HG02943 (cell line): ENCODE results near the gene APOL3.
"Not testable (repeated sequence)": the region's sequence is repeated elsewhere in the genome, so short reads cannot be mapped to it uniquely, and the experiment has no call there.

Experiments used
- ATAC-seq: cut with Tn5 transposase; IDR thresholded peaks from one replicate; pipeline ENCODE4 v1.9.1; 2021; ENCODE audit warnings: mild to moderate bottlenecking, low read depth, moderate library complexity; ENCODE audit not compliant: unreplicated experiment

The APOL3 gene, protein sequence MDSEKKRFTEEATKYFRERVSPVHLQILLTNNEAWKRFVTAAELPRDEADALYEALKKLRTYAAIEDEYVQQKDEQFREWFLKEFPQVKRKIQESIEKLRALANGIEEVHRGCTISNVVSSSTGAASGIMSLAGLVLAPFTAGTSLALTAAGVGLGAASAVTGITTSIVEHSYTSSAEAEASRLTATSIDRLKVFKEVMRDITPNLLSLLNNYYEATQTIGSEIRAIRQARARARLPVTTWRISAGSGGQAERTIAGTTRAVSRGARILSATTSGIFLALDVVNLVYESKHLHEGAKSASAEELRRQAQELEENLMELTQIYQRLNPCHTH

DNA sequence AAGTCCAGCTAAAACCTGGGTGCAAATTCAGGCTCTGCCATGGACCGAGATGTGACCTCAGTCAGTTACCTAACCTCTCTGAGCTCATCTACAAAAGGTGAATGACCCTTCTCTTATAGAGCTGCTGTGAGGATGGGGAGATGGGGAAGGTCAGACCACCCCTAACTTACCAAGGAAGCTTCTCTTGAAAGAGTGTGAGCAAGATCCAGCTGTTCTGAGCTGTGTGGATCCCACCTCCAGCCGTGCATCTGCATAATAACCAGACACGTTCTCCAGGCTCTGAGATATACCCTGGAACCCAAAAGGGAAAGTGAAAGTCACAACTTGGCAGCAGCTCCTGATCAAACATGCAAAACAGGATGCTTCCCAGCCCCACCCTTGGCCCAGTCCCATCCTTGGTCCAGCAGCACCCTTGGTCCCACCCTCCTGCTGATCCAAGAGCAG lies at the start of gene APOL3:
Gene APOL3, minus strand, starts transcription at position 257 of the 444 bp plus-strand sequence. CDS start 11,700 bp downstream, outside the sequence.
- no peak for ATAC-seq

DNA sequence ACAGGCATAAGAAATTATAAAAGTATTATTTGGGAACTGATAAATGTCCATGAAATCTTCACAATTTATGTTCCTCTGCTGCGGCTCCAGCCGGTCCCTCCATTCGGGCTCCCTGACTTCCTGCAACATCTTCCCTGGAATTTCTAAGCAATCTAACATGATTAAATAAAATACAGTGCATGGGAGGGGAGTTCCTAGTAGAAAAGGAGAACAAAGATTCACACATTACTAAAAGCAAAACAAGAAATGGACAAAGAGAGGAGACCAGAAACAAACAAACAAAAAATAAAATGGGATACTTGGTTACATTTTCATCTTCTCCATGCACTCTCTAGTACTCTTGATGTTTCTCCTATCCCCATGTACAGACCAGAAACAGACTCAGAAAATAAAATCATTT lies 49.7 kb upstream of the APOL3 start:
- no peak for ATAC-seq

DNA sequence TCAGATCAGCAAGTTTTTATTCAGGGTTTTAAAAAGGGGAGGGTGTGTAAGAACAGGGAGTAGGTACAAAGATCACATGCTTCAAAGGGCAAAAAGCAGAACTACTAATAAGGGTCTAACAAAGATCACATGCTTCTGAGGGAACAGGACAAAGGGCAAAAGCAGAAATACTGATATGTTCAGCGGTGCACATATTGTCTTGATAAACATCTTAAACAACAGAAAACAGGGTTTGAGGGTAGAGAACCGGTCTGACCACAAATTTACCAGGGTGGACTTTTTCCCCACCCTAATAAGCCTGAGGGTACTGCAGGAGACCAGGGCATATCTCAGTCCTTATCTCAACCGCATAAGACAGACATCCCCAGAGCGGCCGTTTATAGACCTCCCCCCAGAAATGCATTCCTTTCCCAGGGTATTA lies 48.9 kb upstream of the APOL3 start:
- ATAC-seq: not testable (repeated sequence)

DNA sequence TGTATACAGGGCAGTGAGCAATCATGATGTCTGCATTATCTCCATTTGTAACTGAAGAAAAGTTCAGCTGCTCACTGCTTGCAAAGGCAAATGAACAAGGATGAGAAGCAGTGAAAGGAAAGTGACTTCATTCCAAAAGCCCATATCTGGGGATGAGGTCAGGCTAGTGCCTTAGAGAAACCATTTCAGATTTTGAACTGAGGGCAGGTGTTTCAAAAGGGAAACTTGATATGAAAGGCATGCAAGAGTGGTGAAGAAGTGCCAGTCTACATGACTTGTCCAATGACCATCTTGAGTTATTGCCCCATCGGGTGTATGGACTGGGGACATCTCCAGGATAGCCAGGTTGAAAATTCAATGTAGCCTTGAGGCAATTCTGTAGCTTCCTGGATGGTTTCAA lies 48.4 kb upstream of the APOL3 start:
- no peak for ATAC-seq

DNA sequence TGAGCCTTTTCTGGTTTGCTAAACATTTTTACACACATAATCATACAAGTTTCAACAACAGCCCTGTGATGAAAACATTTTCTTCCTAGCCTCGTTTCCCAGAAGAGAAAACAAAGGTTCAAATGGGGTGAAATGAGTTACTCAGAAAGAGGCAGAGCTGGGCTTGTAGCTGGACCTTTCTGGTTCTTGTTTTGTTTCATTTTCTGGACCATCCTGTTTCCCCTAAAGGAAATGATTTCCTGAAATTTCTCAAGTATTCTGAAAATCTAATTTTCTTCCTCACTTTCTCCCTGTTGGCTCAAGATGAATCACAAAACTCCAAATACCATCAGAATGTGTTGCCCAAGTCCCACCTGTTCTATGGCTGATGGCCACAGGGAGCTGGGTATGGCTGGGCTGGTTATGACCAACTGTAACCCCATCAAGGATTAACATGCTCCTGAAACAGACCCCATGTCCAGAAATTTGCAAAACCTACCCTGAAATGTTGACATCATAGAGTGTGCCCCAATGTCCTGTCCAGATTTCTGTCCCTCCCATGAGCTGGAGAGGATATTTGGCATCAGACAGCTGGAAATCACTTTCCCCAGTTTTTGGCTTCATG lies 47.7 kb upstream of the APOL3 start:
- ATAC-seq: no peak

DNA sequence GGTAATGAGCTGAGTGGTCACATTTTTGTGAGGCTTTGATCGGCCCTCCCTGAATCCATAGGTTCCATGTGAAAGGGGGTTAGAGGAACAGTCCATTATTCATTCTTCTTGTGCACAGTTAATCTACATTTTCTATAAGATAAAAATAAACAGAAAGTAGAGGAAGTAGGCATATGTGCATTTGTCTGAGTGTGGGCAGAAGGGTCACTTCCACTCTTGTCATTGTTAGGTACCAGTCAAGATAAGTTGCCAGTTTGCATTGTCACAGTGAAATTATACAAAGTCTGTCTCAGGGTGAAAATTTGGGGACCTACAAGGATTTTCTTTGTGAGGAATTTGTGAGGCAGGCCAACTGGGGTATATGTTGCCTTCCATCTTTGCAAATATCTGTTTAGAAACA lies 45.7 kb upstream of the APOL3 start:
- no peak for ATAC-seq

DNA sequence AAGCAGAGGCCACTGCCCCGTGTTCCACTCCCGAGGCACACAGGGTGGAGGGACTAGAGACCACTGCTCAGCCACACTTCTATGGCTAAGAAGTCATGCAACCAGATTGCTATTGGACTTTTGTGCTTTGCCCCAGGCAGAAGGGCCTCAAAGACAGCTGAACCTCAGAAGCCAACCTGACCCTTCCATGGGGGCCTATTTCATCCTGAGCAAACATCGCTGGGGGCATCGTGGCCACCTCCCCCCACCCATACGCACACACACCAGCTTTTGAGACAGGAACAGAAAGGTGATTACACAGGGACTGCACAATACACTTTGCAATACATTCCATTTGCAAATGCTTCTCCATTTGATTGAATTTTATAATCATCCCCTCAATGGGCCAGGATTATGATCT lies 45.0 kb upstream of the APOL3 start:
- not testable (repeated sequence) for ATAC-seq

DNA sequence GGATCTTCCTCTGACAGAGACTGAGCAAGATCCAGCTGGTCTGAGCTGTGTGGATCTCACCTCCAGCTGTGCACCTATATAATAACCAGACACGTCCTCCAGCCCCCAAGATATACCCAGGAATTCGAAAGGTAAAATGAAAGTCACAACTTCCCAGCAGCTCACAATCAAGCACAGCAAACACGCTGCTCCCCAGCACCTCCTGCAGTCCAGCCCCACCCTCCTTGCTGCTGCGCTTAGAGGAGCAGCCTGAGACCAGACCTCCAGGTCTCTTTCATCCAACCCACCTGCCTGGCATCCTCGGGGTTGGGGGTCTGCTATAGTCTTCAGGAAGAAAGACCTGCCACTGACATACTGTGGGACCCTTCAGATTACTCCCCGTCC lies 44.1 kb upstream of the APOL3 start:
- ATAC-seq: no peak

DNA sequence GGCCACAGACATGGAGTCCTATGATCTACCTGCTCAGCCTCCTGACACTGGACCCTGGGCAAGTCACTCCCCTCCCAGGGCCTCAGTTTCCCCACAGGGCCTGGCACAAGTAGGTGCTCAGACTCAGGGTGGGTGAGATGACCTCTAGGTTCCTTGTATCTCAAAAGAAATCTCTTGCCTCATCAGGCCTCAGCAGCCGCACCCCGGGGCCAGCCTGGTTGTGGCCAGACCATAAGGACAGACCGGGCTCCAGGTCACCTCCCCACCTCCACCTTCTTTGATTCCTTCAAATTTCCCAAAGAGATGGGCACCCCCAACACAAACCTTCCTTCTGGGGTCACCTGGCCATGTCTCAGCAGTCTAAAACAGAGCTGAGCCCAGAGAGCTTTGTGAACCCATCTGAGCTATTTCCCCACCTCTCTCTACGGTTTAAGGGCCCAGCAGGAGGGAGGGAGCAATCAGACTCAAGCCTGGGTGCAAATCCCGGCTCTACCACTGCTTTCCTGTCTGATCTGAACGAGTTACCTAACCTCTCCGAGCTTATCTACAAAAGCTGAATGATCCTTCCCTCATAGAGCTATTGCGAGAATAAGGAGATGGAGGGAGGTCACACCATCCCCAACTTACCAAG lies 43.6 kb upstream of the APOL3 start:
- ATAC-seq: no peak

DNA sequence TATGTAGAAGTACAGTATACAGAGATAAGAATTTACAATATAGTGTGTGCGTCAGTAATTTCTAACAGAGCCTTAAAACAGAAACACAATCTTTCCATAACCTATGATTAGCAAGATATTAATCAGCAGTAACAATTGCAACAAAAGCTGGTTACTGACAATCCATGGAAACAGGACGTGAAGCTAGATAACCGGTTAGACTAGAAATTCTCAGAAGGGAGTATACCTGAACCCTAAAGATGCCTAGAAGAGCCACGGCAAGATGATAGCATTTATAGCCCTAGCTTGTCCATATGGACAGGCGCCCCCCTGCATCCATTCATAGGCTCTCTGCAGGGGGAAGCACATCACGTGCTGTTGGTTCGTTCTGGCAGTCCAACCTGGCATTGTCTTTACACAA lies 42.9 kb upstream of the APOL3 start:
- ATAC-seq: not testable (repeated sequence)

DNA sequence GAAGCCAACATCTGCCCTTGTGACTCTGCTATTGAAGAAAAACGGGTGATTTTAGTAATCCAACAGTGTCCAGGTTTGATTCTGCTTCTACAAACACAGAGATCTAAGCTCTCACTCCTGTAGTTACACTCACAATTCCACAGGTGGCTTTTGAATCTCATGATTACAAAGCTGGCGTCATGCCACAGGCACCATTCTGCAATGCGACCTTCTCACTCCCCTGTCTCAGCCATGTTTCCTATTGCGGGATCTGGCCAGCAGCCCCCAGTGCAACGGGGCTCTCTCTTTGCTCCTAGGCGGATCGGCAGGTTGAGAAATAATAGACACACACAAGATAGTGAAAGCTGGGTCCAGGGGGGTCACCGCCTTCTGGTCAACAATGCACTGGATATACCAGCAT lies 42.4 kb upstream of the APOL3 start:
- not testable (repeated sequence) for ATAC-seq

DNA sequence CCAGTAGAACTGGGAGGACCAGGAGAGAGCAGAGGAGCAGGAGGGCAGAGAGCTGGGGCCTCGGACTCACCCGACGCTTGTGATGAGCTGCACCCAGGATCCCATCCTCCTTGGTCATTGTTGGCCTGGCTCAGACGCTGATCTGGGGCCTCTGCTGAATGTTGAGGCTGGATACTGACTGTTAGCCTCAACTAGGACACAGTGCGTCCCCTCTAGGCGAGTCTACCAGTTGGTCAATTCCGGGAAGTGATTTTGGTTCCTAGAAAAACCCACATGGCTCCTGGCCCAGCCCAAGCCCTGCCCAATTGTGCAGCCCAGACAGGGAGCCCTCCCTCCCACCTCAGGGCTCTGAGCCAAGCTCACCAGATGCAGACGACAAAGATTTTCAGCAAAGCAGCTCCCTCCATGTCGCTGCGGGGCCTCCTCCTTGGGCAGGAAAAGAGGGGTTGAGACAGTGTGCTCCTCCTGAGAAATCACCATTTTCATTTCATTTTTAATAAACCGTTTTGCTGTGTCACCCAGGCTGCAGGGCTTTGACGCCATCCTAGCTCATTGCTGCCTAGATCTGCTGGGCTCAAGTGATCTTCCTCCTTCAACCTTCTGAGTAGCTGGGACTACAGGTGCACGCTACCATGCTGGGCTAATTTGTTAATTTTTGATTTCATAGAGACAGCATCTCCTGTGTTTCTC lies 41.2 kb upstream of the APOL3 start, which contains the start of gene APOL4:
Gene APOL4, minus strand, starts transcription at position 180 of the 690 bp plus-strand sequence. Its CDS starts 75 bp downstream, at position 105.
- no peak for ATAC-seq

DNA sequence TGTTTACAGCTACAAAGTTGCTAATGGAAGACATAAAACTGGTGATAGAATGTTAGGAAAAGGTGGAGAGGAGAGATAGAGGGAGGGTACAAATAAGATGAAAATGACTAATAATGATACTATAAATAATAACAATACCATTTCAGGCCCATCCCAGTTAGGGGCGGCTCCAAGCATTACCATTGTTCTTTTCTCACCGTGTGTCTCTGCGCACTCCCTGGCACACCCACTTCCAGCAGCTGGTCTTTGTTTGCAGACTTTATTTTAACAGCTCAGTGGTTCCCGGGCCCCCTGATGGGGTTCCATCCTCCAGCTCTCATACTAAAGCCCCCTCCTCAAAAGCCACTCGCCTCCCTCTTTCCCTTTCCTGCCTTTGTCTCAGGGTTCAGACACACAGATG lies 40.5 kb upstream of the APOL3 start:
- not testable (repeated sequence) for ATAC-seq

DNA sequence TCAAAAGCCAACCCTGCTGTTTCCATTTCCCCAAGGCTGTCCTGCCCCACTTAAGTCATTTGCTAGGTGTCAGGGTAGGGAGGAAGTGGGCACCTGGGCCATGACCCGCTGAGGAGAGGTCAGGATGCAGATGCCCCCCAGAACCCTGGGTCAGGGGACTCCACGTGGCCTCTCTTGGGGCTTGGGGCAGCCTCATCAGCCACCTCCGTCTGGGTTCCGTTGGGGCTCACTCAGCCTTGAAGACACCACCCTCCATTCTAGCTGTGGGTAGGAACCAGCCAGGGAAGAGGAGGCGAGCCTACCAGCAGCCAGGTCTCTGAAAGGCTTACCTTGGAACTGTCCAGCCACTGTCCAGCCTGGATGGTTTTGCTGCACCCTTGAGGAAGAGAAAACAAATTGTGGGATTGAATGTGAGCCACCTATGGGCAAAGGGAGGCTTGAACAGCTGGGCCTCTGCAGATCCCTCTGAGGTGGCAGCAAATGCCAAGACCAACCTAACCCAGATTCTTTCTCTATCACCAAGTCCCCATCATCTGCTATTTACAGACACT lies 38.5 kb upstream of the APOL3 start:
- no peak for ATAC-seq

DNA sequence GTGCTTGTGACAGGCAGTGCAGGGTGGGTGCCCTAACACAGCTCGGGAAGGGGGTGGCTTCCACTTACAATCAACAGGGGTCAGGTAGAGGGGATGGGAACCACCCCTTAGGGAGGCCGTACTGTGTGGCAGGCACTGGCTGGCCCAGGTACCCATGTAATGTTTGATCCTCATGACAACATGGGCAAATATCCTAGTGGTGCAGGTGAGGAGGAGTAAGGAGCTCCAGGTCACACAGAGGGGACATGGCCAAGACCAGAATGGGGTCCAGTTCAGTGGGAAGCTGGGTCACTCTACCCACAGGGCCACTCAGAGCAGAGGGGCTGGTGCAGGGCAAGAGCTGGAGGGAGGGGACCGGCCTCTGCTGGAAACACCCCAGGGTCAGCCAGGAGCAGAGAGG lies 38.0 kb upstream of the APOL3 start:
- no peak for ATAC-seq

DNA sequence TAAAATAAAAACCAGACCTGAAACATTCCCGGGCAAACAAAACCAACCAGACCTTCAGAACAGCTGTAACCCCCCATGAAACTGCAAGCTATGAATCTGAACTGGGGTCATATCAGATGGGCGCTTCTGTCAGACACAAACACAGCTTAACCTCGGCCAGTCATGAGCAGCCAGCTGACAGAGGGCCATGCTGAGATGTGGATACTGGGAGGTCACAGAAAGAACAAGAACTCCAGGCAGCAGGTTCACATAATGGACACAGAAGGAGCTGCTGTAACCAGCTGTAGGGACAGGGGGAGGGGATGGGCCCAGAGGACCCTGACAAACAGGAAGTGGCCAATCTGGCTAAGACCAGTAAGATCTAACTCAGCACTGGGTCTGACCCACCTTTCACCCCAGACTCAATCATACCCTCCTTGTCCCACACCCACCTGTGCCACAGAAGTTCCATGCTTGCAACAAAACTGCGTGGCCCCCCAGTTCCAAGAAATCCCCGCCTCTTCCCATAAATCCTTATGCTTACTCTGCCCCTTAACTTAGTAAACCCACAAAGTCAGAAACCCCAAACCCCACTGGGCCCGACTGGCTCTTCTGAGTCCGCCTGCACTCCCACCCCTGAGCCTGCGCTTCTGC lies 37.1 kb upstream of the APOL3 start:
- ATAC-seq: no peak

DNA sequence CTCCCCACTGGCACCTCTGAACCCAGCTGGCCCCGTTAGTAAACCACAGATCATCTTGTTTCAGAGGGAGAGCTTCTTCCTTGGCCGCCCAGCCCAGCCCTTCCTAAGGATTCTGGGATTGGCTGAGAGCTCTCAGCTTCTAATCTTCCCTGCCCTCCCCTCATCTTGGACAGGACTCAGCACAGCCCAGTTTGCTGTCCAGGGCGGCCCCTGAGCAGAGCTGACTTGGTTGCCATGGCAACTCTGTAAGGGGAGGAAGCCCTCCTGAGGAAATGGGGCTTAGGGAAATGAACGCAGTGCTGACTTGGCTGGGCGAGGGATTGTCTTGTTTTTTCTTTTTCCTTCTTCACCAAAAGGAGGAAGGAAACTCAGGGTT lies 36.5 kb upstream of the APOL3 start:
- no peak for ATAC-seq

DNA sequence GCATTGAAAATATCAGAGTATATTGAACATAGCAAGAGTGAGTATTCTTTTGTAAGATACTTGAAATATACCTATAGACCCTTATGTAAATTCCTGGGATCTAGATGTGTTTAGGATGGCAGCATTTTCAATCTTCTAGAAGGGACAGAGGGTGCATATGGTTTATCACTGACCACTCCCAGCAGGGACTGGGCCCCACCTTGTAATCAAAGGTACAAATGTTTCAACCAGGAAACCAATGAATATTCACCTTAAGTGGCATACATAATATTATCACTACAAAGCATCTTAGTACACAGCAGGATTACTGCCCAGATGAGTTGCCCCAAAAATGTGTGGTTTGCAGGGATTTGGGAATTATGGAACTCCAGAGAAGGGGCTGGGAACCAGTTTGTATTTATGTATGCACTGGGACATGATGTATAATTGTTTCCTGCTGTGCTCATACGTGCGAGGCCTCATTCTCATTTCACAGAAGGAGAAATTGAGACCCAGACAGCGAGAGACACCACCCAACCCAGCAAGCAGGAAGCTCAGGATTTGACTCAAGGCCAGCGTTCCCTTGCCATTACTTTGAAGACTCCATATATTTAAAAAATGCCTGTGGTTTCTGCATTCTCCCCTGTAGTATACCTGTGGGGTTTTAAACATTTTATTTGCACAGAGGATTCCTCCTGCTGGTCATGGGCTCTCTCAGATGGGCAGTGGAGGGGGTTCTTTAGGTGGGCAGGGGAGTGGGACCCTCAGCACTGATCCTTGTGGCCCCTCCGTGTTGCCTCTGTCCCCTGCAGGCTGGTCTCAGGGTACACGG lies 35.9 kb upstream of the APOL3 start:
- no peak for ATAC-seq

DNA sequence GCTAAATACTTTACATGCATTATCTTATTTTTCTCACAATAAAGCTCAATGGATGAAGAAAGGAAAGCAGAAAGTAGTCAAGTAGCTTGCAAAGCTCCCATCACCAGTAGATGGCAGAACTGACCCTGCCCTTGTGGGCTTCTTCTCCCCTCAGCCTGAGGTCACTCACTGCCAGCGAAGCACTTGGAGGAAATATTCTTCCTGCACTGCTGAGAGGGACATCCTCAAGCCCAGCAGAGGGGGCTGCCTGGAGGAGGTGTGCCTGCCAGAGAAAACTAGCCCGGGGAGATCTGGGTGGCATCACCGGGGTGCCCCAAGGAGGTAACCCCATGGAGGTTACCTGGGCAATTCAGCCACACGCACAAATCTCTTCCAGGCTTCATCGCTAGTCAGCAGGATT lies 34.4 kb upstream of the APOL3 start:
- ATAC-seq: no peak

DNA sequence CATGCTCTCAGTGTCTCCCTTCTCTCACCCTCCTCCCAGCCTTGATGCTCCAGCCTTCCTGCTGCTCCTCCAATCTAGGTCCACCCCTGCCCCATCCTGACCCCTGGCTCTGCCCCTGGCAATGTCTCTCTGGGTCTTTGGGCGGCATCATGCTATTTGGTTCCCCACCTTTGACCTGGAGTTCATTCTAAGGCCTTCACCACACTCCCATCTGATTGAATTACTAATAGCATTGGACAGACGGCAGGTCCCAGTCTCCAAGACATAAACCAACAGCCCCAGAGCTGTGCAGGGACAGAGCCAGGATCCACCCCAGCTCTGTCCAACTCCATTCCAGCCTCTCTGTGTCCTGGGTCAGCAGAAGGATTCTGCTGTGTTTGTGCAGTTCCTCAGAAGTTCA lies 33.8 kb upstream of the APOL3 start:
- ATAC-seq: no peak
